OCI-LY3 (cell line): ENCODE measurements around the gene SLC26A3.

Source experiments
- H2AFZ ChIP-seq: fragments of 200-600, 300-600 bp; shearing (Covaris generic); 2 replicates; pipeline ENCODE4 v1.6.0; 2014; ENCODE audit warnings: antibody characterized with exemption, low read depth, low read length
- H3K27ac ChIP-seq: fragments of 200-600, 300-600 bp; sonication (generic); 2 replicates; pipeline ENCODE4 v1.5.1; 2014; ENCODE audit warnings: mild to moderate bottlenecking, low read length, moderate library complexity, mixed read lengths
- H3K27me3 ChIP-seq: fragments of 200-600, 300-600 bp; sonication (generic); 2 replicates; pipeline ENCODE4 v1.6.1; 2014; ENCODE audit warnings: low read depth, low read length, mixed read lengths
- H3K36me3 ChIP-seq: fragments of 200-600, 300-600 bp; sonication (generic); replicated peaks from 2 replicates; pipeline ENCODE3; 2014; ENCODE audit warnings: low read depth, low read length, mixed read lengths
- H3K4me1 ChIP-seq: fragments of 300-600, 200-600 bp; sonication (generic); 2 replicates; pipeline ENCODE4 v1.6.1; 2014; ENCODE audit warnings: low read length, mixed read lengths
- H3K4me2 ChIP-seq: fragments of 200-600, 300-600 bp; sonication (generic); 2 replicates; pipeline ENCODE4 v1.6.1; 2014; ENCODE audit warnings: low read length, mixed read lengths
- H3K4me3 ChIP-seq: fragments of 300-600, 200-600 bp; sonication (generic); 2 replicates; pipeline ENCODE4 v1.5.1; 2014; ENCODE audit warnings: antibody characterized with exemption, mild to moderate bottlenecking, low read length, moderate library complexity
- H3K79me2 ChIP-seq: fragments of 300-600, 200-600 bp; shearing (Covaris generic); 2 replicates; pipeline ENCODE4 v1.6.1; 2014; ENCODE audit warnings: mild to moderate bottlenecking, low read length, mixed read lengths
- H3K9ac ChIP-seq: fragments of 300-600, 200-600 bp; shearing (Covaris generic); 2 replicates; pipeline ENCODE4 v1.6.0; 2014; ENCODE audit warnings: mild to moderate bottlenecking, low read length, moderate library complexity
- H3K9me3 ChIP-seq: fragments of 200-600, 300-600 bp; shearing (Covaris generic); 2 replicates; pipeline ENCODE4 v1.6.1; 2014; ENCODE audit warnings: low read length, mixed read lengths; ENCODE audit not compliant: insufficient read depth
- H4K20me1 ChIP-seq: fragments of 200-600, 300-600 bp; sonication (generic); 2 replicates; pipeline ENCODE4 v1.6.1; 2016; ENCODE audit warnings: low read length, mixed read lengths; ENCODE audit not compliant: insufficient read depth
- EZH2phosphoT487 ChIP-seq: fragments of 200-600 bp; shearing (Covaris generic); IDR thresholded peaks from 2 replicates; pipeline ENCODE4 v1.6.1; 2018; ENCODE audit warnings: antibody characterized with exemption, mixed run types, low read depth
- TF ChIP-seq, protein P1 (sequence below): fragments of 200-600, 300-600 bp; sonication (generic); IDR thresholded peaks from 2 replicates; pipeline ENCODE4 v1.5.1; 2014; ENCODE audit warnings: antibody characterized with exemption, low read length, low read depth

SLC26A3 gene

DNA sequence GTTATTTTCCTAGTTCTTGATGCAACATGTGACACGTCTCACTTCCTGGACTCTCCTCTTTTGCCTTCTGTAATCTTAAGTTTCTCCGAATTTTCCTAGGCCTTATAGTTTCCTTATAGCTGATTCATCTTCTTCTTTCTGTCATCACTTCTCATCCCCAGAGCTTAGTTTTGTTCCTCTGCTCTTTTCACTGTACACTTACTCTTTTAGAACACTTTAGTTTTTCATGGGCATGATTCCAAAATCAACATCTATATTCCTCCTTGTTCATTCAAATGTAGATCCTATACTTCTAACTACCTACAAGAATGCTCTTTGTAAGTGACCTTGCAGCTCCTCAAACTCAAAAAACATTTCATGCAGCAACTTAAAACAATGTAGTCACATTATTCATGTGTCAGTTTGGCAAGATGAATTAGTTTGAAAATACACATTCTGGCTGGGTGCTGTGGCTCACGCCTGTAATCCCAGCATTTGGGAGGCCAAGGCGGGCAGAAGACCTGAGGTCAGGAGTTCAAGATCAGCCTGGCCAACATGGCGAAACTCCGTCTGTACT is 13.1 kb upstream of the SLC26A3 start:
- no peak overlapping the region for H3K27ac ChIP-seq

DNA sequence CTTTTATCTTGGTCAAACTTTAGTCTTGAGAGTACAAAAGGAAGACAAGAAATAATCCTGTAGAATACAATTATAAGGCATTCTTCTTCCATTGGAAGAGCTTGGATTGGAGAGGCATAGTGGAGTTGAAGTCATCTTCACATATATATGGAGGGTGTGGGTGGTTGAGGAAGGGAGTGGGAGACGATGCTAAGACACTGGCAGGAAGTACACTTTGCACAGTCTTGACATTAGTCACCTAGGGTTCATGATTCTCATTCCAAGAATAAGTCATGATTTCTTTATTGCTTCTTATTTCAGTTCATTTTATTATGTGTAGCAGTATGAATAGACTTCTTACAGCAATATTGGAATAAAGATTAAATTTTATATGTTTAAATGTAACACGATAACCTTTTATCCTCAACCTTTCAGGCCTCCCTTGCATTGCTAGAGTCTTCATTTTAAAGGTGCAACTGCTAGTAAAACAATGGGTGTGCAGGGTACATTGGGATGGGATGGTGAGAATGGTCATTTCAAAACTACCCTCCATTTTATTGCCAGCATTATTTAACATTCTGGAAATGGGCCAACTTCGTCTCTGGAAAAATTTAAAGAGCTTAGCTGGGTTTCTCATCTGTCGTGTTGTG is 12.3 kb upstream of the SLC26A3 start:
- H3K4me3 ChIP-seq: no peak overlapping the region
- no peak overlapping the region for H3K4me2 ChIP-seq
- H3K4me1 ChIP-seq: peaks cover 10% of the 10 kb centered on the region
- H3K36me3 ChIP-seq: no peaks in the 10 kb centered on the region
- no peaks in the 10 kb centered on the region for H3K9me3 ChIP-seq
- no peaks in the 10 kb centered on the region for H4K20me1 ChIP-seq
- no peak for TF ChIP-seq EZH2phosphoT487
- TF ChIP-seq, protein P1, sequence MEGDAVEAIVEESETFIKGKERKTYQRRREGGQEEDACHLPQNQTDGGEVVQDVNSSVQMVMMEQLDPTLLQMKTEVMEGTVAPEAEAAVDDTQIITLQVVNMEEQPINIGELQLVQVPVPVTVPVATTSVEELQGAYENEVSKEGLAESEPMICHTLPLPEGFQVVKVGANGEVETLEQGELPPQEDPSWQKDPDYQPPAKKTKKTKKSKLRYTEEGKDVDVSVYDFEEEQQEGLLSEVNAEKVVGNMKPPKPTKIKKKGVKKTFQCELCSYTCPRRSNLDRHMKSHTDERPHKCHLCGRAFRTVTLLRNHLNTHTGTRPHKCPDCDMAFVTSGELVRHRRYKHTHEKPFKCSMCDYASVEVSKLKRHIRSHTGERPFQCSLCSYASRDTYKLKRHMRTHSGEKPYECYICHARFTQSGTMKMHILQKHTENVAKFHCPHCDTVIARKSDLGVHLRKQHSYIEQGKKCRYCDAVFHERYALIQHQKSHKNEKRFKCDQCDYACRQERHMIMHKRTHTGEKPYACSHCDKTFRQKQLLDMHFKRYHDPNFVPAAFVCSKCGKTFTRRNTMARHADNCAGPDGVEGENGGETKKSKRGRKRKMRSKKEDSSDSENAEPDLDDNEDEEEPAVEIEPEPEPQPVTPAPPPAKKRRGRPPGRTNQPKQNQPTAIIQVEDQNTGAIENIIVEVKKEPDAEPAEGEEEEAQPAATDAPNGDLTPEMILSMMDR: no peak
- no peaks in the 10 kb centered on the region for H3K79me2 ChIP-seq
- no peak overlapping the region for H2AFZ ChIP-seq
- no peak overlapping the region for H3K27ac ChIP-seq
- H3K27me3 ChIP-seq: no peaks in the 10 kb centered on the region; the same call in 1 of the 2 replicates
- H3K9ac ChIP-seq: no peak overlapping the region

More for the DNA sequence above, 13.1 kb upstream of the SLC26A3 start:
- H3K4me1 ChIP-seq: peaks cover 10% of the 10 kb centered on the region
- H3K4me2 ChIP-seq: no peak overlapping the region
- H3K36me3 ChIP-seq: no peaks in the 10 kb centered on the region
- H4K20me1 ChIP-seq: no peaks in the 10 kb centered on the region
- H3K9me3 ChIP-seq: no peaks in the 10 kb centered on the region
- no peak overlapping the region for H3K9ac ChIP-seq
- no peak overlapping the region for H3K4me3 ChIP-seq
- no peaks in the 10 kb centered on the region; the same call in 1 of the 2 replicates for H3K27me3 ChIP-seq
- TF ChIP-seq, protein P1: no peak
- TF ChIP-seq EZH2phosphoT487: no peak
- no peak overlapping the region for H2AFZ ChIP-seq
- no peaks in the 10 kb centered on the region for H3K79me2 ChIP-seq

DNA sequence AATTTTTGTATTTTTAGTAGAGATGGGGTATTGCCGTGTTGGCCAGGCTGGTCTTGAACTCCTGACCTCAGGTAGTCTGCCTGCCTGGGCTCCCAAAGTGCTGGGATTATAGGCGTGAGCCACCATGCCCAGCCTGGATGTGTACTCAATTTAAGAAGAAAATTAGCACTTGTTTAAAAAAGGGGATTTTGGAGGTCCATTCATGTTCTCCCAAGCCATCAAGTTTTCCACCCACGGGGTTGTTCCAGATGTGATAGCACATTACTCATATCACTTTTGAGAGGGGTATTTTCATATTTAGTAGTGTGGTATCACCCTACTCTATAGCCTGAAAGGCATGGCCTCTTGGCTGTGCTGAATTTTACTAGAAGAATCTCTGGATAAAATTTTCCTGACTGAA is 10.5 kb upstream of the SLC26A3 start:
- peaks cover 10% of the 10 kb centered on the region for H3K4me1 ChIP-seq
- no peaks in the 10 kb centered on the region for H4K20me1 ChIP-seq
- H3K27ac ChIP-seq: no peak overlapping the region
- TF ChIP-seq, protein P1: no peak
- TF ChIP-seq EZH2phosphoT487: no peak
- H2AFZ ChIP-seq: no peak overlapping the region
- H3K4me3 ChIP-seq: no peak overlapping the region
- no peaks in the 10 kb centered on the region for H3K79me2 ChIP-seq
- no peaks in the 10 kb centered on the region for H3K36me3 ChIP-seq
- H3K27me3 ChIP-seq: no peaks in the 10 kb centered on the region
- H3K4me2 ChIP-seq: no peak overlapping the region
- no peaks in the 10 kb centered on the region for H3K9me3 ChIP-seq
- H3K9ac ChIP-seq: no peak overlapping the region

DNA sequence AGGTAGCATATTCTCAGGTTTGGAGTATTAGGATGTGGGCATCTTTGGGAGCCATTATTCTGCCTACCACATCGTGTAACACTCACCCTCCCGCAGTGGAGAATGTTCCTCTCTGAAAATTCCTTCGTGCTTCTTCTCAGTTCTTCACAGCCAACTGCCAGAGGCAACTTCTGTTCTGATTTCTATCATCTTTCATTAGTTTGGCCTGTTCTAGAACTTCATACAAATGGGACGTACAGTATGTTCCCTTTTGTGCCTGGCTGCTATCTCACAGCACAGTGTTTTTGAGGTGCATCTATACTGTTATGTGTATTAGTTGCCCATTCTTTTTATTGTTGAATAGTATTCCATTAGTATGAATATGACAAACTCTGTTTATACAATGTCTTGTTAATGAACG is 8.9 kb upstream of the SLC26A3 start:
- Histone ChIP-seq H2AFZ (no peak overlapping the region), H3K4me3 (no peak overlapping the region), H3K9me3 (no peaks in the 10 kb centered on the region), H3K36me3 (no peaks in the 10 kb centered on the region), H4K20me1 (no peaks in the 10 kb centered on the region), H3K27me3 (no peaks in the 10 kb centered on the region), H3K4me2 (no peak overlapping the region), H3K27ac (no peak overlapping the region), H3K9ac (no peak overlapping the region), H3K79me2 (no peaks in the 10 kb centered on the region), H3K4me1 (peaks cover 10% of the 10 kb centered on the region)
- TF ChIP-seq, protein P1: no peak
- no peak for TF ChIP-seq EZH2phosphoT487
